ENCODE results near the gene RPS29.

DNA sequence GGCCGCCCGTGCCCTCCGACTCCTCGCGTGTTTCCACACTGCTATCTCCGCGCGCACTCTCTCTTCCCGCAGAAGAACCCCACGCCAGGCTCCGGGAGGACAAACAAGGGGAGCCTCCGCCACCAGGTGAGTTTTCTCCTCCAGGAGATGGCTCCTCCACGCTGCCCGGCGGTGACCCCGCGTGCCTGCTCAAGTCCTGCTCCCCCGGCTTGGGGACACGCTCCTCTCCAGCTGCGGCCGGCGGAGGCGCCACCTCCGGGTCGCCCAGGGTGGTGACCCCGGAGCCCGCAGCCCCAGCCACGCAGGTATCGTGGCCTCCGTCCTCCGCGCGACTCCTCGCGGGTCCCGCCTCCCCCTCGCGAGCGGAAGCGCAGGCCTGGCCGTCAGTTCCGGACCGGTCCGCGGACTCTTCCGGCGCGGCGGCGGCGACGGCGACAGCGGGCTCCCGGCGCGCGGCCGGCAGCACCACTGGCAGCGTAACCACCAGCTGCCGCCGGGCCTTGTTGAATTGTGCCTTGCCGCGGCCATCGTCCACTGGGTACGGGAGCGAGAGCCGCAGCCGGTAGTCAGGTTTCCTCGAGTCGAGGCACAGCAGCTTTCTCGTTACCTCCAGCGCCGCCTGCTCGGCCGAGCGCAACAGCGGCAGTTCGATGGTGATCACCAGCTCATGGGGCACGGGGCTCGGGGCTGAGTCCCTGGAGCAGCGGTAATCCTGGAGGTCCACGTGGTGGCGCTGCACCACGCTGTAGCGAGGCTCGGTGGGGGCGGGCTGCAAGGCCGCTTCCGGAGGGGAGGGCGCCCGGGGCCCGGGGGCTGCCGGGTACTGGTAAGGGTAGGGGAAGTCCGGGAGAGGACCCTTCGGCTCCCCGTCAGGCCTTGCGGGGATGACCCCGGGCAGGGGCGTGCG lies 47.7 kb upstream of the RPS29 start:
- peak; percentile 50 to 88 (median 86) for TF ChIP-seq POLR2AphosphoS5 (IDR thresholded peaks at IDR 0.05)
- TF ChIP-seq, protein P1, sequence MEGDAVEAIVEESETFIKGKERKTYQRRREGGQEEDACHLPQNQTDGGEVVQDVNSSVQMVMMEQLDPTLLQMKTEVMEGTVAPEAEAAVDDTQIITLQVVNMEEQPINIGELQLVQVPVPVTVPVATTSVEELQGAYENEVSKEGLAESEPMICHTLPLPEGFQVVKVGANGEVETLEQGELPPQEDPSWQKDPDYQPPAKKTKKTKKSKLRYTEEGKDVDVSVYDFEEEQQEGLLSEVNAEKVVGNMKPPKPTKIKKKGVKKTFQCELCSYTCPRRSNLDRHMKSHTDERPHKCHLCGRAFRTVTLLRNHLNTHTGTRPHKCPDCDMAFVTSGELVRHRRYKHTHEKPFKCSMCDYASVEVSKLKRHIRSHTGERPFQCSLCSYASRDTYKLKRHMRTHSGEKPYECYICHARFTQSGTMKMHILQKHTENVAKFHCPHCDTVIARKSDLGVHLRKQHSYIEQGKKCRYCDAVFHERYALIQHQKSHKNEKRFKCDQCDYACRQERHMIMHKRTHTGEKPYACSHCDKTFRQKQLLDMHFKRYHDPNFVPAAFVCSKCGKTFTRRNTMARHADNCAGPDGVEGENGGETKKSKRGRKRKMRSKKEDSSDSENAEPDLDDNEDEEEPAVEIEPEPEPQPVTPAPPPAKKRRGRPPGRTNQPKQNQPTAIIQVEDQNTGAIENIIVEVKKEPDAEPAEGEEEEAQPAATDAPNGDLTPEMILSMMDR (IDR thresholded peaks at IDR 0.05), result peak in 5 of 7 experiments; percentile 52 to 91 (median 82)
- TF ChIP-seq EP300 (IDR thresholded peaks at IDR 0.05), result no peak
- TF ChIP-seq POLR2A (IDR thresholded peaks at IDR 0.05), result peak in 1 of 4 donors; percentile 36

Data from stomach (tissue), 4 donors.